GM18870 (cell line): ENCODE measurements around the gene PRKAG3.
"Not testable (repeated sequence)": the region's sequence is repeated elsewhere in the genome, so short reads cannot be mapped to it uniquely, and the experiment has no call there.

ENCODE experiments used
- ATAC-seq: cut with Tn5 transposase; IDR thresholded peaks from one replicate; pipeline ENCODE4 v1.9.1; 2021; ENCODE audit warnings: moderate library complexity; ENCODE audit not compliant: unreplicated experiment

Gene PRKAG3

DNA sequence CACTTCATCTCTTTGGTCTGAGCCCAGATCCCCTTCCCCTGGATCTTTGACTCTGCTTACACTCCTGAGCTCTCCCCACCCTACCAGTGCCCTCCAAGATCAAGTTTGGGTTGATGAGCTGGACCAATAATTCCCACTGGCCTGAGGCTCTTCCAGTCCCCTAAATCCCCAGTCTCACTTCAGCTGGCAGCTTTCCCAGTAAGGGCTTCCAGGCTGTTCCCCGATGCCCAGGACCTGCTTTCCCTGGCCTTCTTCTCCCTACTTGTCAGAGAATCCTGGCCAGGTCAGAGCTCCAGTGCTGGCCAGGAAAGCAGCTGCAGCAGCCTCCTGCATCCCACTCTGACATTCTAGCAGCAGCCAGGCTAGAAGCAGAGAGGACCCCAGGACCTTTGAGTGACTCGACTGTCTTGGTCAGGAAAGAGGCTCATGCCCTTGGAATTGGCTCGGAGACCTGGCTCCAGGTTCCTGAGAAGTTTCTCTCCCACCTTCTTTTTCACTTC, 31.5 kb upstream of the PRKAG3 start:
- no peak for ATAC-seq

- no peak for ATAC-seq
Observed at GRCh38 chr2:218861645-218862318, 30.2 kb upstream of the PRKAG3 start.

- ATAC-seq = no peak
Observed at GRCh38 chr2:218860950-218861381, 29.4 kb upstream of the PRKAG3 start.

DNA sequence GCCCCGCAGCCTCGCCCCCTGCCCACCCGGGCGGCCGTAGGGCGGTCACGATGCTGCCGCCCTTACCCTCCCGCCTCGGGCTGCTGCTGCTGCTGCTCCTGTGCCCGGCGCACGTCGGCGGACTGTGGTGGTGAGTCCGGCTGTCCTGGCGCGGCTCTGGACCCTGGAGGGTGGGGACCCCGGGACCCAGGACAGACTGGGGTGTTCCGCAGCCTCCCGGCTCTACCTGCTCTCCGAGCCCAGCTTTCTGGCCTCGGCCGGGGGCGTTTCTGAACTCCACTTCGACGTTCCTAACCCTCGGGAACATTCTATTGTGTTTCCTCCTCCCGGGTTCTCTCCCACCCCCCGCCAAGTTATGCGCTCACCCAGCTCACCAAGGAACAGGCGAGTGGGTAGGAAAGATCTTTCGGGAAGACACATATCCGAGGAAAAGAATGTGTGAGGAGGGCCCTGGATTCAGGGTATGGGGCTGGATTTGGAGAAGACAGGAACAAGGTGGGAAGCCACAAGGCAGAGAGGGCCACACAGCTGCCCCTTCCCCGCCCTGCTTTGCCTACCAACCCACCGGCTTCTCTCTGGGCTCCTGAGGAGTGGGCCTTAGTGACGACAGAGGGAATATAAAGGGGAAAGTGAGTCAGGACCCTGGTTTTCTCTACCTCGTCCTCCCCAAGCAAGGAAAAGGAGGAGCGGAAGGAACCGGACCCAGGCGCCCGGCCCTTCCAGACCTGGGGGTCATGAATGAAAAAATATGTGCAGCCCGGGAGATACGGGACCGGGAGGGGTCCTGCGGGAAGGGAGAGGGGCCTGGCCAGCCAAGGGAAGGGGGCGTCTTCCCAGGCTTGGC, 28.6 kb upstream of the PRKAG3 start:
- no peak for ATAC-seq

GRCh38 chr2:218859556-218859987, 28.0 kb upstream of the PRKAG3 start, which contains the start of gene WNT6:
TSS of gene WNT6 (plus strand) at chr2:218859805. CDS start at chr2:218860038, 233 bp downstream.
- no peak for ATAC-seq

- no peak for ATAC-seq
Observed at GRCh38 chr2:218858671-218859555, 27.3 kb upstream of the PRKAG3 start.

- ATAC-seq = no peak
Observed at GRCh38 chr2:218858138-218858445, 26.5 kb upstream of the PRKAG3 start.

- ATAC-seq = no peak
Observed at GRCh38 chr2:218857371-218858137, 26.0 kb upstream of the PRKAG3 start.

GRCh38 chr2:218856896-218857243, 25.3 kb upstream of the PRKAG3 start:
- no peak for ATAC-seq

DNA sequence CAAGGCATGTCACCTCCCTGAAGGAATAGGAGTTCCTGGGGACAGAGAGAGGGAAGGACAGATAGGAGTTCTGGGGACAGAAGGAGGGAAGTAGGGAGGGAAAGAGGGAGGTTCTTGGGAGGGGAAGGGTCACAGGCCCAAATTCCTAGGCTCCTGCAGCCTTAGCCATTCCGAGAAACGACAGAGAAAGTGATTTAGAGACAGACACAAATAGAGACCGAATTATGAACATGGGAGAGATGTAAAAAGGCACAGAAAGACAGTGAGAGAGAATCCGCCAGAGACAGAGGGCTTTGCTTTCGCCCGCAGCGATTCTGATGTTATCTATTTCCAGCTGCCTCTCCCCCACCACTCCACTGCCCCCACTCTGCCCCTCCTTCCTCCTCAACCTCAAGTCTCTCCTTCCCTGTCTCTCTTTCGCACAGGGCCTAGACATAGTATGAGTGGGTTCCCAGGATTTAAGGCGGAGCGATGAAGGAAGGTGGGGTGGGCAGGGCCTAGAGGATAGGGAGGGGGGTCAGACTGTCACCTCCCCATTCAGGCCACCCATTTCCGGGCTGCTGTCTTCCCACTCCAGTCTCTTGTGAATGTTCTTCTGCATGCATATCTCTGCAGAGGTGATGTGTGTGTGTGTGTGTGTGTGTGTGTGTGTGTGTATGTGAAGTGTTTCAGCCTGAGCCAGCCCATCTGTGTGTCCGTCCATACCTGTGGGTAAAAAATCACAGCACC, 24.7 kb upstream of the PRKAG3 start:
- no peak for ATAC-seq

GRCh38 chr2:218855305-218856166, 23.9 kb upstream of the PRKAG3 start:
- no peak for ATAC-seq

GRCh38 chr2:218854860-218855259, 23.3 kb upstream of the PRKAG3 start:
- ATAC-seq = no peak

GRCh38 chr2:218853766-218854165, 22.2 kb upstream of the PRKAG3 start:
- ATAC-seq = no peak

GRCh38 chr2:218852911-218853667, 21.5 kb upstream of the PRKAG3 start:
- no peak for ATAC-seq

DNA sequence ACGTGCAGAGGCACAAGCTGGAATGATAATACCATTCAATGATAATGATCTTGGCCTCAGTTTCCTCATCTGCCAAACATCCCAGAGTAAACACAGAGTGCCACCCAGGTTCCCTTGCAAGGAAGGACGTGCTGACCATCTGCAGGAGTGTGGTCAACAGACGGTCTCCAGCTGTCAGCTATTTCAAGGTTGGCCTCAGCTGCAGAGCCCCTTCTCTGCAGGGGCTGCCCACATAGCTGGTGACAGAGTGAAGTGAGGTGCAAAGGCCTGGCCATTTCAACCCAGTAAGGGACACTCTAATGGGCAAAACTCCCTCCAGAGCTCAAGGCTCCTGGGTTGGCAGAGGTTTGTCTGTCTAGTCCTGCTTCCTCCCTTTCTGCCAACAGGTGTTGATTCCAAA, 19.7 kb upstream of the PRKAG3 start:
- no peak for ATAC-seq

DNA sequence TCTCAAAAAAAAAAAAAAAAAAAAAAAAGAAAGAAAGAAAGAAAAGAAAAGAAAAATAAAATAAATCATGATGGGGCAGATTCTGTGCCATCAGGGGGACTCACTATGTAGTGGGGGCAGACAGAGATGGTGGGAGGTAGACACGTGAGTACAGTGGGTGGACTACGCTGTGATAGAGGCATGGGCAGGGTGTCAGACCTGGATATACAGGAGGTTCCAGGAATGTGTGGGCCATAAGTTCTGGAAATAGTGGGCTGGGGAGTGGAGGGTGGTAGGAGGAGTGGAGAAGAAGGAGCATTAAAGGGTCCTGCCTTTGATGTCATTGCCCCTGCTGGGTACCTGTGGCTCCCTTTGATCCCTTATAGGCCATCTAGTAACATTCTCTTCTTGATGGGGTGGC, 19.2 kb upstream of the PRKAG3 start:
- no peak for ATAC-seq

DNA sequence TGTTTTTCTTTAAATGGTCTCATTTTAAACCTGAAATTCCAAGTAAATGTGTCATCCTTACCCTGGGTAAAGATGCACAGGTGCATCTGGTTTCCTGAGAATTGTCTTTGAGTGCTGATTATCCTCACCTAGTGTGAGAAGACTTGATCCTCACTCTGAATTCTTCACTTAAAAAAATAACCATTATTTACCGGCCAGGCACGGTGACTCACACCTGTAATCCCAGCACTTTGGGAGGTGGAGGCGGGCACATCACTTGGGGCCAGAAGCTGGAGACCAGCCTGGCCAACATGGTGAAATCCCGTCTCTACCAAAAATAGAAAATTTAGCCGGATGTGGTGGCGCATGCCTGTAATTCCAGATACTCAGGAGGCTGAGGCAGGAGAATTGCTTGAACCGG, 18.1 kb upstream of the PRKAG3 start:
- ATAC-seq = no peak

DNA sequence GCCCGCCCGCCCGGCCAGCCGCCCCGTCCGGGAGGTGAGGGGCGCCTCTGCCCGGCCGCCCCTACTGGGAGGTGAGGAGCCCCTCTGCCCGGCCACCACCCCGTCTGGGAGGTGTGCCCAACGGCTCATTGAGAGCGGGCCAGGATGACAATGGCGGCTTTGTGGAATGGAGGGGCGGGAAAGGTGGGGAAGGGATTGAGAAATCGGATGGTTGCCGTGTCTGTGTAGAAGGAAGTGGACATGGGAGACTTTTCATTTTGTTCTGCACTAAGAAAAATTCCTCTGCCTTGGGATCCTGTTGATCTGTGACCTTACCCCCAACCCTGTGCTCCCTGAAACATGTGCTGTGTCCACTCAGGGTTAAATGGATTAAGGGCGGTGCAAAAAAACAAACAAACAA, 15.4 kb upstream of the PRKAG3 start:
- ATAC-seq = not testable (repeated sequence)
